ENCODE data around the gene DSTYK. TPM values are rescaled to one million over a fixed set of nuclear protein-coding genes. Genes with fewer than 3 reads are reported as not detected.

DSTYK gene
- polyA plus RNA-seq (2014; cell fraction: cytosol; rRNA removed): 4.9 and 6.7 TPM in 2 replicates
- polyA plus RNA-seq (2014; cell fraction: nucleus; rRNA removed): 1.9 and 2.7 TPM in 2 replicates

DNA sequence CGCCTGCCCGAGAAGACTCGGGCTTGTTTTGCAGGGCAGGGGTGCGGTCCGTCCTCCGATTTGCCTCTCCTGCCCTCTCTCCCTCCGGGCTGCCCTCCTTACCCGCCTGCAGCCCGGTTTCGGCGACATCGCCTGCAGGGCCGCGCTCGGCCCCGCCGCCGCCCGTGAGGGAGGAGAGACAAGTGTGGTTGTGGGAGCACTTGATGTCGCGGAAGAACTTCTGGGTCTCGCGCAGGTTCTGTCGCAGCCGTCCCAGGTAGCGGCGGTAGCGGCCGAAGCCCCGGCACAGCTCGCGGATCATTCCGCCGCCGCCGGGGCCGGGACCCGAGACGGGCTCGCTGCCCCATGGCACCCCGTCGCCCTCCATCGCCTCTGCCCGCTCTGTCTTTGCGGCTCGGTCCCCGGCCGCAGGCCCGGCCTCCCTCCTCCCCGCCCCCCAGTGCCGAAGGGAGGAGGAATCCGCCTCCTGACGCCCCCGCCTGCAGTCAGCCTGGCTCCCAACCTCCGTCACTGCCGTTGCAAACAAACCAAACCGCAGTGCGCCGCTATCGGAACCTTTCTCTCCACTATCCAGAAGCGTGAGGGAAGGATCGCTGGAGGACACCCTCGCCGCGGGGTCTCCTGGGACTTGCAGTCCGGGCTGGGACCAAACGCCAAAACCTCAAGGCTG, at the start of gene DSTYK:
DSTYK (minus strand) TSS at position 534 of the 670 bp plus-strand sequence; CDS start at position 367, 167 bp downstream.
- peak; percentile 96 for DNase-seq (ENCODE audit: low spot score)

GRCh38 chr1:205259998-205260397, 48.5 kb upstream of the DSTYK start:
- DNase-seq (ENCODE audit: low spot score): no peak

DNA sequence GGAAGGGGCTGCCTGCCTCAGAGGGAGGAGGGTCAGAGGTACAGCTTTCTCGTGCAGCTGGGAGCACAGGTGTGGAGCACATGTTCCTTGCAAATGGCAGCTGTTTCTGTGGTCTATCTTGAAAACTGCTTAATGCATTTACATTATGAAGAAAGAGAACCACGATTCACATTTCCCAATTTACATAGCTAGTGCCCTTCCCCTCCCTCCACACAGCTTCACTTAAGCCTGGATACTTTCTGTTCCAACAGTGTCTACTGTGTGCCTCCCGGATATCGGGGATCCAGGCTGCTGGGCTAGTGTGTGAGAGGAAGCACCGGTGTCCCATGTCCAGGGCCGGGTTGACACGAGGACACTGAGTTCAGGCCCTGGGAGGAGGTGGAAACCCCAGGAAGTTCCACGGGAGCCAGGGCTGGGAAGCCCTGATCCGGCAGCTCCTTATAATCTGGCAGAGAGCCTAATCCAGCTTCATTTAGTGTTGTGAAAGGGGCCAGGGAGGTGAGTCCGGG, 47.9 kb upstream of the DSTYK start:
- DNase-seq (ENCODE audit: low spot score): no peak

DNA sequence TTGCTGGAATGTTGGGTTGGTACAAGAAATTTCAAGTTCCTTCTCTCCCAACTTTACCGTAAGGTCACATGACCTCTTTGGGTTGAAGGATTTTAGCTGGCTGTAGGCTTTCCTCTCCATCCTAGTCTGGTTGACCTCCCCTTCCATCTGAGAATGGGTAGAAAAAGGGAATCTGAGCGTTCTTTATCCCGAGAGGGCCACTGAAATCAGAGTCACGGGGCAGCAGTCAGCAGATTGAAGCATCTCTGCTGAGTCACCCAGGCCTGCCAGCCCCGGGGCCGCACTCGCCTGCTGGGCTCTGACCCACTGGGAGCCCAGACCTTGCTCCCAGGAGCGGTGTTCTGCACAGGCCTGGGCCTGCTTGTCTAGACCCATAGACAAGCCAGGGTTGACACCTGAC, 47.2 kb upstream of the DSTYK start:
- DNase-seq (ENCODE audit: low spot score): no peak

DNA sequence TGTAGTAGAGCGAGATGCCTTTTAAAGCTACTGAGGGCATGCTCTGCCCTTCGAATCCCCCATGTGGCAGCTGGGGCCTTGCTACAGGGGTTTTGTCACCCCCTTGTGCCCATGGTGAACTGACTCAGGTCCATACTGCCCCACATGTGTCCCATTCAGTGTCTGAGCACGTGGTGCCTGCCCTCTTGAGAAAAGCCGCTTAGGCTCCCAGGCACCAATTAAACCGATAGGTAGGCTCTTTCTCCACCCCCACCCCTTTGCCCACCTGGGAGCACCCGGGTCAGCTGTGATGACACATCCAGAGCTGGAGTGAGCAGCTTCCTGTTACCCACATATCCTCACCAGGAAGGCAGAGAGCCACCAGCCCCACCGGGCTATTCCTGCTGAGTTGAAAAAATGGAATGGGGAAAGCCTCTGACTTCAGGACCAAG, 46.8 kb upstream of the DSTYK start:
- DNase-seq (ENCODE audit: low spot score): no peak

GRCh38 chr1:205257735-205258134, 46.2 kb upstream of the DSTYK start:
- DNase-seq (ENCODE audit: low spot score): no peak

- DNase-seq (ENCODE audit: low spot score): no peak
These were observed 45.6 kb upstream of the DSTYK start for GRCh38 chr1:205256951-205257625.

DNA sequence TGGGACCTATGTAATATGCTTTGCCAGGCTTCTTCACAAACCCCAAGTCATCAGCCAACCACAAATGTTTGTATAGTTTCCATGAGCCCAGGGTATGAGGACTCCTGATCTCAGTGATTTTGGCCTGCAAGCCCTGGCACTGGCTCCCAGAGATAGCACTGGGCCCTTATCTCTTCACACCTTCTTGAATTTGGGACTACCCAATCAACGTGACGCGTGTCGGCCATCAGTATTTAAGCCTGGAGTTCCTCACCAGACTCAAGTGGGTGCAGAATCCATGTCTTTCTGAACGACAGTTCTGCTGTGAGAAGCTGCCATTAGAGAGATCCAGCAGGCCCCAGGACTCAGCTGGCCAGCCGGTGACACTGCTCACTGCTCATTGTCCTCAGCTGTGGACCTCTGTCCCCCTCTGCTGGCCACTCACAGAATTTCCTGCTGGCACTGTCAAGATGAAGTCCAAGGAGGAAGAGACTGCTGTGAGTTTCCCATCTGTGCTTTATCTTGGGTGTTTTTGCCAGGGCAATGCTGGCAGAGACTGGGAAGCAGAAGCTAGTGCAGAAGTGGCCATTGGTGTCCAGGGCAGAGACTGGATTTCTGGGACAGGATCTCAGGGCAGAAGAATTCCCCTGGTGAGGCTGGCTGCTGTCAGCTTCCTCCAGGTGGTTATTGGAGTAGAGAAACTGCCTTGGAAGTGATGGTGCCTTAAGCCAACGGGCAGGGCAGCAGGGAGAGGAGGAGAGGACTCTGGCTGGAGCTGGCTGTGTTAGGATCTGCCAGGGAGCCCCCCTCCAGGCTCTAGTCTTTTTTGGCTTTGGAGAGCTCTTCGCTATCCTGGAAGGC, 44.7 kb upstream of the DSTYK start:
- peak; percentile 79 for DNase-seq (ENCODE audit: low spot score)

- DNase-seq (ENCODE audit: low spot score): no peak
These were observed 40.1 kb upstream of the DSTYK start for GRCh38 chr1:205251576-205251975.

DNA sequence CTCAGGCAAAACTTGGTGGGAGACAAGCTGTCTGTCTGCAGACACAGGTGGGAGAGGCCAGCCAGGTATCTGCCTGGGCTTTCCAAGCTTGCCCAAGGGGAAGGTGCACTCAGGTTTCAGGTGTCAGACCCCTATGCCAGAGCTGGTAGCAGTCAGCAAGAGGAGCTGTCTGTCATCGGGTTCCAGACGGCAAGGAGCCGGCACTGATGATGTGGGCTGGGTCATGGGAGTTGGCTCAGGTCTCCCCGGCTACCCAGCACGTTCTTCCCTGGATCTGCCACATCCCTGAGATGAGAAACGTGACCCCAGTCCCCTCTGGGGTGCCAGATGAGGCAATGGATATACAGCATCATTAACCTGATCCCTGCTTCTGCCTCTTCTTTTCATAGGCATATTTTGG, 39.2 kb upstream of the DSTYK start:
- no peak for DNase-seq (ENCODE audit: low spot score)

- DNase-seq (ENCODE audit: low spot score): no peak
These were observed 38.1 kb upstream of the DSTYK start for GRCh38 chr1:205249651-205250050.

DNA sequence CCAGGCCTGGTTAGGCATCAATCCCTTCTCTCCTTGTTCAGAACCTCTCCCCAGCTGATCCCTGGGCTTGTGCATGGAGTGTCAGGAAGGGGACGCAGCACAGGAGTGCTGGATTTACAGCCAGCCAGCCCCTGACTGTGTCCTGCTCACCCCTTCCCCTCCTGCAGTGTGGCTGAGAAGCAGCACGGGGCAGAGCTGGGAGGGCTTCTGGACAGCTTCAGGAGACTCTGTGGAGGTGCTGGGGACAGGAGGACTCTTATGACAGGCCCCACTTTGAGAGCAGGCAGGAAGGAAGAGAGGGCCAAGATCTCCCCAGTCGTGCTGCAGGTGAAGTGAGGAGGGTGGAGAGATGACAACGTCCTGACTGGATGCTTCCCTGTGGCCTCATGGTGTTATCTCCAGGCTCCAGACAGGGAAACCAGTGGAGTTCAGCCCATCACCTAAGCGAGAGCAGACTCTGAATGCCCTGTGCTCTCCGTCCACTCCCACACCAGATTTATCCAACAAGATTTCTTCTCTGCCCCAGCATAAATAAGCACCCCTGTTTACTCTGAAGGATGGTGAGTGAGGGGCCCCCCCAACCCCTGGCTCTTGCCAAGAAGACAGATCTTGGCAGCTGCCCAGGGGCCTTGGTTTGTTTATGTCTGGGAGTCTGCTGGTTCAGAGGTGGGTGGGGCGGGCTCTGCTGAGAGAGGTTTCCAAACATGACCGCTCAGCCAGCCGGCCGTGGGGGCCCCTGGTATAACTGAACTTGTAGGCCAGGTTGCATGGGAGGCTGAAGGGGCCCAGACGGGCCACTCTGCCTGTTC, 37.5 kb upstream of the DSTYK start:
- peak; percentile 37 for DNase-seq (ENCODE audit: low spot score)

- DNase-seq (ENCODE audit: low spot score): no peak
These were observed 35.8 kb upstream of the DSTYK start for GRCh38 chr1:205247130-205247921.

- DNase-seq (ENCODE audit: low spot score): no peak
These were observed 35.0 kb upstream of the DSTYK start for GRCh38 chr1:205246351-205247119.

GRCh38 chr1:205245096-205245495, 33.6 kb upstream of the DSTYK start:
- no peak for DNase-seq (ENCODE audit: low spot score)

DNA sequence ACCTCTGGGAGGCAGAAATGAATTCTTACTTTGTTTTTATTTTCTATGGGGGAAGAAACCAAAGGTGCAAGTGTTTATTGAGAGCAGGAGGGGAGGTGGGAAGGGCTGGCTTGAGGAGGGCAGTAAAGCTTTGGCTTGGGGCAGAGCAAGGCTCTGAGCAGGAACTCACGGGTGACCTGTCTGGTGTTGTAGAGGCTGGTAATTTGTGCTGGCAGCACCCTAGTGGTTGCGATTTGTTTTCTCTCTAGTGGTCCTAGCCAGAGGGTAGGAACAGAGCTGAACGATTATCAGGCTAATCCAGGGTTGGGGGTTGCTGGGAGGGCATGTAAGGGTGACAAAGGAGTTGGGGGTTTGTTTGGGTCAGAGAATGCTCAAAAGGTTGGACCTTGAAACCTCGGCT, 32.9 kb upstream of the DSTYK start:
- no peak for DNase-seq (ENCODE audit: low spot score)

- no peak for DNase-seq (ENCODE audit: low spot score)
These were observed 32.1 kb upstream of the DSTYK start for GRCh38 chr1:205243350-205244191.

DNA sequence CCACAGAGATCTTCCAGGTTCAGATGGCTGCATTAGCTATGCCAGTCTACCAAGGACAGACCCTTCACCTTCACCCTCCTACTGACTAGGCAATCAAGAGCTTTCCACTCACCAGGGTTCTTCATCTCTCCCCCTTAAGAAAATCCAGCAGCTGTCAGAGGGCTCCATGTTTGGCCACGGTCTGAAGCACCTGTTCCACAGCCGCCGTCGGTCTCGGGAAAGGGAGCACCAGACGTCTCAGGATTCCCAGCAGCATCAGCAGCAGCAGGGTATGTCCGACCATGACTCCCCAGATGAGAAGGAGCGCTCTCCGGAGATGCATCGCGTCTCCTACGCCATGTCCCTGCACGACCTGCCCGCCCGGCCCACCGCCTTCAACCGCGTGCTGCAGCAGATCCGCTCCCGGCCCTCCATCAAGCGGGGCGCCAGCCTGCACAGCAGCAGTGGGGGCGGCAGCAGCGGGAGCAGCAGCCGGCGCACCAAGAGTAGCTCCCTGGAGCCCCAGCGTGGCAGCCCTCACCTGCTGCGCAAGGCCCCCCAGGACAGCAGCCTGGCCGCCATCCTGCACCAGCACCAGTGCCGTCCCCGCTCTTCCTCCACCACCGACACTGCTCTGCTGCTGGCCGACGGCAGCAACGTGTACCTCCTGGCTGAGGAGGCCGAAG, 30.0 kb upstream of the DSTYK start:
- DNase-seq (ENCODE audit: low spot score): no peak
